SK-N-SH (cell line): Measurements from ENCODE around the gene ITGA2. TPM values are rescaled to one million over a fixed set of nuclear protein-coding genes. Genes with fewer than 3 reads are reported as not detected.

ENCODE experiments used
- CTCF ChIA-PET: fragments of 300-600, 350-600 bp; formaldehyde crosslinking; extraction: SDS; loops from one replicate; lab custom pipeline; 2021; lab: Yijun Ruan, JAX
- POLR2A ChIA-PET: fragments of 350-600 bp; sonication (Branson Sonifier 250); formaldehyde crosslinking; extraction: SDS; loops from one replicate; lab custom pipeline; 2020; ENCODE audit warnings: antibody characterized with exemption, inconsistent platforms; lab: Yijun Ruan, JAX
- DNase-seq: peaks from one replicate; pipeline ENCODE4 v3.0.0; 2012
- H2AFZ ChIP-seq: fragments of 200-600 bp; sonication (generic); 2 replicates; pipeline ENCODE4 v1.8.1; 2016; ENCODE audit warnings: antibody characterized with exemption, mild to moderate bottlenecking, low read depth
- H3F3A ChIP-seq: fragments of 200-600 bp; sonication (generic); replicated peaks from 2 replicates; pipeline ENCODE3; 2016; ENCODE audit warnings: antibody characterized with exemption, mild to moderate bottlenecking; ENCODE audit not compliant: insufficient read depth
- H3K27ac ChIP-seq, 2 experiments: fragments of 200-500 bp in 1 of 2; fragments of 200-600 bp in 1 of 2; sonication (Bioruptor generic) in 1 of 2; sonication (generic), shearing (Covaris generic) in 1 of 2; 2 replicates each; pipeline versions ENCODE4 v1.5.1 to v1.6.1; 2014 to 2016; ENCODE audit warnings: low read depth in 2 of 2, inconsistent platforms in 1 of 2, low read length in 1 of 2, mild to moderate bottlenecking in 1 of 2, mixed read lengths in 1 of 2
- H3K27me3 ChIP-seq: fragments of 200-600 bp; sonication (generic), shearing (Covaris generic); 2 replicates; pipeline ENCODE4 v1.6.1; 2016; ENCODE audit warnings: mixed run types; ENCODE audit not compliant: insufficient read depth
- H3K36me3 ChIP-seq, 2 experiments: fragments of 200-500 bp in 1 of 2; fragments of 200-600 bp in 1 of 2; sonication (Bioruptor generic) in 1 of 2; sonication (generic) in 1 of 2; replicated peaks in 1 of 2; 2 replicates each; pipeline versions ENCODE3 to v1.5.1; 2014 to 2016; ENCODE audit warnings: low read length in 1 of 2, mild to moderate bottlenecking in 1 of 2; ENCODE audit not compliant: insufficient read depth in 2 of 2, control insufficient read depth in 1 of 2
- H3K4me1 ChIP-seq, 2 experiments: fragments of 200-500 bp in 1 of 2; fragments of 200-600 bp in 1 of 2; sonication (Bioruptor generic) in 1 of 2; sonication (generic), shearing (Covaris generic) in 1 of 2; 2 replicates each; pipeline versions ENCODE4 v1.5.1 to v1.6.1; 2014 to 2016; ENCODE audit warnings: low read depth in 1 of 2, low read length in 1 of 2, mixed run types in 1 of 2; ENCODE audit not compliant: insufficient read depth in 2 of 2, control insufficient read depth in 1 of 2
- H3K4me2 ChIP-seq: fragments of 200-600 bp; sonication (generic), shearing (Covaris generic); 2 replicates; pipeline ENCODE4 v1.6.1; 2017; ENCODE audit warnings: mixed run types
- H3K4me3 ChIP-seq, 2 experiments: fragments of 200-500 bp in 1 of 2; fragments of 200-600 bp in 1 of 2; sonication (Bioruptor generic) in 1 of 2; sonication (generic), shearing (Covaris generic) in 1 of 2; 2 replicates each; pipeline versions ENCODE4 v1.5.1 to v1.8.1; 2014 to 2016; ENCODE audit warnings: low read depth in 2 of 2, inconsistent platforms in 1 of 2, low read length in 1 of 2, mild to moderate bottlenecking in 1 of 2, mixed read lengths in 1 of 2, moderate library complexity in 1 of 2
- H3K79me2 ChIP-seq: fragments of 200-600 bp; sonication (generic); 2 replicates; pipeline ENCODE4 v1.8.1; 2017; ENCODE audit warnings: mild to moderate bottlenecking; ENCODE audit not compliant: insufficient read depth
- H3K9ac ChIP-seq: fragments of 200-600 bp; sonication (generic); 2 replicates; pipeline ENCODE4 v1.6.1; 2017; ENCODE audit warnings: mixed run types
- H3K9me2 ChIP-seq: fragments of 200-600 bp; sonication (generic); 2 replicates; pipeline ENCODE4 v1.6.1; 2017; ENCODE audit warnings: mixed run types
- H3K9me3 ChIP-seq: fragments of 200-600 bp; sonication (generic); 2 replicates; pipeline ENCODE4 v1.6.1; 2017; ENCODE audit warnings: mixed run types, mild to moderate bottlenecking, moderate library complexity
- H4K20me1 ChIP-seq: fragments of 200-600 bp; sonication (generic); 2 replicates; pipeline ENCODE4 v1.6.1; 2017; ENCODE audit warnings: mild to moderate bottlenecking, mixed run types; ENCODE audit not compliant: insufficient read depth
- CHD2 ChIP-seq: fragments of 150-350 bp; IDR thresholded peaks from 2 replicates; pipeline ENCODE4 v1.6.1; 2018; ENCODE audit warnings: low read length; ENCODE audit not compliant: partially characterized antibody
- EZH2phosphoT487 ChIP-seq: fragments of 200-600 bp; sonication (generic); IDR thresholded peaks from 2 replicates; pipeline ENCODE4 v1.6.1; 2017; ENCODE audit warnings: low read depth, mixed run types, mild to moderate bottlenecking, antibody characterized with exemption, moderate library complexity, borderline replicate concordance
- FOSL2 ChIP-seq: IDR thresholded peaks from 2 replicates; pipeline ENCODE4 v1.4.0; 2012; ENCODE audit warnings: low read depth, mild to moderate bottlenecking, moderate library complexity, borderline replicate concordance
- FOXJ3 ChIP-seq: sonication (generic); formaldehyde crosslinking; IDR thresholded peaks from 2 replicates; pipeline ENCODE4 v1.5.1; 2020; ENCODE audit warnings: mild to moderate bottlenecking, missing genetic modification reagents
- FOXM1 ChIP-seq: IDR thresholded peaks from 2 replicates; pipeline ENCODE4 v1.4.0; 2012; ENCODE audit warnings: low read depth, mild to moderate bottlenecking
- GATA2 ChIP-seq: sonication (generic); formaldehyde crosslinking; IDR thresholded peaks from 2 replicates; pipeline ENCODE4 v1.5.0; 2020; ENCODE audit warnings: mild to moderate bottlenecking, missing genetic modification reagents
- IRF3 ChIP-seq: fragments of 150-350 bp; IDR thresholded peaks from 2 replicates; pipeline ENCODE4 v1.6.1; 2016; ENCODE audit warnings: mild to moderate bottlenecking, low read depth, low read length
- JUND ChIP-seq: IDR thresholded peaks from 2 replicates; pipeline ENCODE4 v1.4.0; 2012
- MAX ChIP-seq: IDR thresholded peaks from 2 replicates; pipeline ENCODE4 v1.4.0; 2012; ENCODE audit warnings: low read depth
- MEF2A ChIP-seq: IDR thresholded peaks from 2 replicates; pipeline ENCODE4 v1.4.0; 2012; ENCODE audit warnings: low read depth, borderline replicate concordance
- MXI1 ChIP-seq: IDR thresholded peaks from 2 replicates; pipeline ENCODE4 v1.6.1; 2012; ENCODE audit warnings: mild to moderate bottlenecking, low read depth, low read length, improper control_type of control experiment
- NFIC ChIP-seq: IDR thresholded peaks from 2 replicates; pipeline ENCODE4 v1.4.0; 2012; ENCODE audit warnings: borderline replicate concordance
- NRF1 ChIP-seq: IDR thresholded peaks from 2 replicates; pipeline ENCODE4 v1.6.1; 2012; ENCODE audit warnings: low read depth, mild to moderate bottlenecking, low read length
- PBX3 ChIP-seq: IDR thresholded peaks from 2 replicates; pipeline ENCODE4; 2012
- POLR2AphosphoS5 ChIP-seq: IDR thresholded peaks from 2 replicates; pipeline ENCODE4 v1.6.1; 2012; ENCODE audit warnings: low read depth, low read length
- RAD21 ChIP-seq: IDR thresholded peaks from 2 replicates; pipeline ENCODE4 v1.6.1; 2012; ENCODE audit warnings: mild to moderate bottlenecking, low read length
- RCOR1 ChIP-seq: fragments of 150-350 bp; IDR thresholded peaks from 2 replicates; pipeline ENCODE4 v1.6.1; 2017; ENCODE audit warnings: antibody characterized with exemption, low read length
- RFX5 ChIP-seq: IDR thresholded peaks from 2 replicates; pipeline ENCODE4 v1.6.1; 2012; ENCODE audit warnings: mild to moderate bottlenecking, improper control_type of control experiment, low read length
- SMC3 ChIP-seq: IDR thresholded peaks from 2 replicates; pipeline ENCODE4 v1.6.1; 2012; ENCODE audit warnings: low read depth, low read length, improper control_type of control experiment
- TAF1 ChIP-seq: IDR thresholded peaks from 2 replicates; pipeline ENCODE4 v1.6.1; 2012; ENCODE audit warnings: low read depth, mild to moderate bottlenecking, low read length, moderate library complexity, borderline replicate concordance
- TCF12 ChIP-seq: IDR thresholded peaks from 2 replicates; pipeline ENCODE4 v1.4.0; 2012
- TEAD4 ChIP-seq: IDR thresholded peaks from 2 replicates; pipeline ENCODE4 v1.4.0; 2012; ENCODE audit warnings: mild to moderate bottlenecking, borderline replicate concordance; ENCODE audit not compliant: insufficient read depth
- USF1 ChIP-seq: IDR thresholded peaks from 2 replicates; pipeline ENCODE4 v1.4.0; 2012; ENCODE audit warnings: low read depth, borderline replicate concordance
- YY1 ChIP-seq: IDR thresholded peaks from 2 replicates; pipeline ENCODE4 v1.4.0; 2012; ENCODE audit warnings: low read depth, mild to moderate bottlenecking
- WGBS: methylation state at CpG from one replicate; pipeline ENCODE4 v1.1.6; 2017; ENCODE audit warnings: low lambda C conversion rate; 5-methylcytosine and 5-hydroxymethylcytosine counted together
- polyA plus RNA-seq, 3 experiments: library from polyadenylated mRNA; depleted of rRNA; stranded (reverse); fragments of >200 nt; gene quantifications; 2 replicates each; pipeline ENCODE4 v1.2.3, GENCODE V29; 2012

The ITGA2 gene
- polyA plus RNA-seq, 1 of the 3 experiments (the other 2 are of a cell fraction), result 38.2 TPM

GRCh38 chr5:52956915-52957747, 32.0 kb upstream of the ITGA2 start:
- Histone ChIP-seq H3K4me2 (peak overlapping the region; percentile 3; the same call in 1 of the 2 replicates), H3F3A (peaks cover 7% of the 10 kb centered on the region), H3K9me2 (no peaks in the 10 kb centered on the region), H2AFZ (peak overlapping the region; percentile 4; the same call in 1 of the 2 replicates), H3K27me3 (no peaks in the 10 kb centered on the region), H3K4me1 (peaks cover 0 to 2% of the 10 kb centered on the region in 2 experiments; a peak in 2 of 4 replicates), H3K36me3 (peaks cover 5 to 11% of the 10 kb centered on the region in 2 experiments), H3K4me3 (no peak overlapping the region), H3K9ac (no peak overlapping the region), H3K27ac (peak overlapping the region in 1 of 2 experiments; percentile 22; a peak in 1 of 4 replicates), H4K20me1 (no peaks in the 10 kb centered on the region), H3K9me3 (peaks cover 6% of the 10 kb centered on the region), H3K79me2 (no peaks in the 10 kb centered on the region)
- ChIA-PET CTCF (no interaction called here), POLR2A (no interaction called here)
- DNase-seq, result no peak
- WGBS, result 81% methylated on average over 6 of the region's 6 CpGs
- TF ChIP-seq FOXJ3 (CRISPR knock-in tag) (no peak), RCOR1 (no peak), NRF1 (no peak), SMC3 (no peak), JUND (peak; percentile 32; the same call in 1 of the 2 replicates), USF1 (no peak), FOSL2 (peak; percentile 63; the same call in 1 of the 2 replicates), GATA2 (CRISPR knock-in tag) (no peak), PBX3 (no peak), FOXM1 (no peak), EZH2phosphoT487 (no peak), TAF1 (no peak), RAD21 (no peak), CHD2 (no peak)

- H3K36me3 ChIP-seq, result no peaks in the 10 kb centered on the region
- H3K79me2 ChIP-seq, result no peaks in the 10 kb centered on the region
- TF ChIP-seq MAX, result no peak
- no peak for TF ChIP-seq RFX5
- no peak for TF ChIP-seq POLR2AphosphoS5
- no peak for TF ChIP-seq IRF3
- no peak for TF ChIP-seq FOXJ3 (CRISPR knock-in tag)
- no peak for TF ChIP-seq NFIC
- TF ChIP-seq TEAD4, result no peak
- no peak for TF ChIP-seq MEF2A
- TF ChIP-seq FOXM1, result no peak
- TF ChIP-seq TCF12, result no peak
- TF ChIP-seq MXI1, result no peak
- TF ChIP-seq CHD2, result no peak
- TF ChIP-seq YY1, result no peak
- TF ChIP-seq, all 33 proteins: peak for 0
- H3K4me2 ChIP-seq, result no peak overlapping the region
- no peak overlapping the region for H3K9ac ChIP-seq
- H3K9me3 ChIP-seq, result peaks cover 6% of the 10 kb centered on the region
- peaks cover 3% of the 10 kb centered on the region for H3F3A ChIP-seq
- ChIA-PET POLR2A (no interaction called here), CTCF (interaction anchor here (0.9 to 1.4 kb wide), 2 partner anchors 29 to 36 kb away, joined by 3 read pairs; no protein-coding TSS in a partner anchor)
- WGBS, result 64% methylated on average over 2 of the region's 2 CpGs
- H3K4me3 ChIP-seq, result no peak overlapping the region
- H3K4me1 ChIP-seq, result peaks cover 0 to 2% of the 10 kb centered on the region in 2 experiments; a peak in 2 of 4 replicates
- no peaks in the 10 kb centered on the region for H3K9me2 ChIP-seq
- no peak for DNase-seq
- no peaks in the 10 kb centered on the region for H4K20me1 ChIP-seq
- peak overlapping the region in 1 of 2 experiments; percentile 50; a peak in 1 of 4 replicates for H3K27ac ChIP-seq
- H3K27me3 ChIP-seq, result no peaks in the 10 kb centered on the region
- no peak overlapping the region for H2AFZ ChIP-seq
Measured at GRCh38 chr5:52961274-52961681, 27.9 kb upstream of the ITGA2 start.
